ENCODE results near the gene ARL2.

ARL2 gene

DNA sequence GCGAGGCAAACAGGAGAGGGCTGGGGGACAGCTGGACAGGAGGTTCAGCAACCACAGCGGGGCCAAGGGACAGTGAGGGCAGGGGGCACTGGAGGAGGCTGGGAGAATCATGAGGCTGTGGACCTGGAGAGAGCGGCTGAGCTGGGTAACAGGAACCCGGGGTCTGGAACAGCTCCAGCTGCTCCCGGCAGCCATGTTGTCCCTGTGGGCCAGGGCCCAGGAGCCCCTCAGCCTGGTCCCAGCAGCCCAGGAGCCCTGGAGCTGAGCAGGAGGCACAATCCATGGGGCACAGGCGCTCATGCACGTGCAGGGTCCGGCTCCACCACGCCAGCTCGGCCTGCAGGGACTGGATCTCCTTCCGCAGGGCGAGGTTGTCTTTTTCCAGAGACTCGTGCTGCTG, 24.5 kb upstream of the ARL2 start:
- H3K4me1 ChIP-seq (ENCODE audit: insufficient read depth, poor library complexity, severe bottlenecking), result no peaks in the 10 kb centered on the region
- ATAC-seq (ENCODE audit: low read depth) (no peak), DNase-seq (ENCODE audit: low spot score) (no peak)
- H3K36me3 ChIP-seq (ENCODE audit: low read depth), result no peaks in the 10 kb centered on the region
- no peak overlapping the region for H3K27ac ChIP-seq (ENCODE audit: poor library complexity, severe bottlenecking)
- H3K4me3 ChIP-seq (ENCODE audit: severe bottlenecking), result no peak overlapping the region
- TF ChIP-seq CTCF (IDR thresholded peaks at IDR 0.05; ENCODE audit: poor library complexity, severe bottlenecking), result no peak
- no peaks in the 10 kb centered on the region for H3K27me3 ChIP-seq (ENCODE audit: insufficient read depth, poor library complexity, severe bottlenecking)
- H3K9me3 ChIP-seq (ENCODE audit: severe bottlenecking), result no peaks in the 10 kb centered on the region

DNA sequence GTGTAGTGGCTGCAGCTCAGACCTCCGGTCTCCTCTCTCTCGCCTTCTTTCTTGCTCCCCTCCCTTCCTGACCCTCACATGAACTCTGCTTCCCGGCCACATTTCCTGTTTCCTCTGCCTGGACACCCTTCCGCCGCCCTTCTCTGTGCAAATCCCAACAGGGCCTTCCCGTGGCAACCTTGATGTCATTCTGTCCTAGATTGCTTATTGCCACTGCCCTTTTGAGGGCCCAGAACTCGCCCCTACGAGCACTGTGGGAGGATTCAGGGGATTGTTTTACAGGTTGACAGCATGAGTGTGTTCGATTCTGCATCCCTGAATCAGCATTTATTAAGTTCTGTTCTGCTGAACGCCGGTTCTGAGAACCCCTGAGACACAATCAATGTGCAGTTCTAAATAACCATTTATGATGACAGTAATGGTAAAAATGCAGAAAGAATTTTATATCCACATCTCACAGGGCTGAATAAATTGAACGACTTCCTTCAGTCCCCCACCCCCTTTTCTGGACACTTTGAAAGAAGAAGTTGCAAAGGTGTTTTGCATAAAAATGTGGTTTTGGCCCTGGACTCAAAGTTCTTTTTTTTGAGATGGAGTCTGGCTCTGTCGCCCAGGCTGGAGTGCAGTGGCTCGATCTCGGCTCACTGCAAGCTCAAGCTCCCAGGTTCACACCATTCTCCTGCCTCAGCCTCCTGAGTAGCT, 23.6 kb upstream of the ARL2 start:
- Histone ChIP-seq H3K27me3 (ENCODE audit: insufficient read depth, poor library complexity, severe bottlenecking) (no peaks in the 10 kb centered on the region), H3K27ac (ENCODE audit: poor library complexity, severe bottlenecking) (no peak overlapping the region), H3K4me1 (ENCODE audit: insufficient read depth, poor library complexity, severe bottlenecking) (no peaks in the 10 kb centered on the region), H3K36me3 (ENCODE audit: low read depth) (no peaks in the 10 kb centered on the region), H3K9me3 (ENCODE audit: severe bottlenecking) (no peaks in the 10 kb centered on the region), H3K4me3 (ENCODE audit: severe bottlenecking) (no peak overlapping the region)
- no peak for DNase-seq (ENCODE audit: low spot score)
- no peak for TF ChIP-seq CTCF (IDR thresholded peaks at IDR 0.05; ENCODE audit: poor library complexity, severe bottlenecking)
- ATAC-seq (ENCODE audit: low read depth), result no peak; the same call in 2 of the 3 replicates

- Histone ChIP-seq H3K36me3 (ENCODE audit: low read depth) (no peaks in the 10 kb centered on the region), H3K9me3 (ENCODE audit: severe bottlenecking) (no peaks in the 10 kb centered on the region), H3K27ac (ENCODE audit: poor library complexity, severe bottlenecking) (no peak overlapping the region), H3K4me1 (ENCODE audit: insufficient read depth, poor library complexity, severe bottlenecking) (no peaks in the 10 kb centered on the region), H3K4me3 (ENCODE audit: severe bottlenecking) (no peak overlapping the region), H3K27me3 (ENCODE audit: insufficient read depth, poor library complexity, severe bottlenecking) (no peaks in the 10 kb centered on the region)
- no peak for TF ChIP-seq CTCF (IDR thresholded peaks at IDR 0.05; ENCODE audit: poor library complexity, severe bottlenecking)
- ATAC-seq (ENCODE audit: low read depth) (no peak), DNase-seq (ENCODE audit: low spot score) (no peak)
Observed at GRCh38 chr11:64994318-64994717, 19.6 kb upstream of the ARL2 start.

- Histone ChIP-seq H3K9me3 (ENCODE audit: severe bottlenecking) (no peaks in the 10 kb centered on the region), H3K27ac (ENCODE audit: poor library complexity, severe bottlenecking) (peak overlapping the region; percentile 9), H3K27me3 (ENCODE audit: insufficient read depth, poor library complexity, severe bottlenecking) (no peaks in the 10 kb centered on the region), H3K4me3 (ENCODE audit: severe bottlenecking) (no peak overlapping the region), H3K36me3 (ENCODE audit: low read depth) (no peaks in the 10 kb centered on the region), H3K4me1 (ENCODE audit: insufficient read depth, poor library complexity, severe bottlenecking) (no peaks in the 10 kb centered on the region)
- TF ChIP-seq CTCF (IDR thresholded peaks at IDR 0.05; ENCODE audit: poor library complexity, severe bottlenecking), result no peak
- ATAC-seq (ENCODE audit: low read depth), result no peak
- no peak for DNase-seq (ENCODE audit: low spot score)
Observed at GRCh38 chr11:64996327-64996709, 17.6 kb upstream of the ARL2 start.

DNA sequence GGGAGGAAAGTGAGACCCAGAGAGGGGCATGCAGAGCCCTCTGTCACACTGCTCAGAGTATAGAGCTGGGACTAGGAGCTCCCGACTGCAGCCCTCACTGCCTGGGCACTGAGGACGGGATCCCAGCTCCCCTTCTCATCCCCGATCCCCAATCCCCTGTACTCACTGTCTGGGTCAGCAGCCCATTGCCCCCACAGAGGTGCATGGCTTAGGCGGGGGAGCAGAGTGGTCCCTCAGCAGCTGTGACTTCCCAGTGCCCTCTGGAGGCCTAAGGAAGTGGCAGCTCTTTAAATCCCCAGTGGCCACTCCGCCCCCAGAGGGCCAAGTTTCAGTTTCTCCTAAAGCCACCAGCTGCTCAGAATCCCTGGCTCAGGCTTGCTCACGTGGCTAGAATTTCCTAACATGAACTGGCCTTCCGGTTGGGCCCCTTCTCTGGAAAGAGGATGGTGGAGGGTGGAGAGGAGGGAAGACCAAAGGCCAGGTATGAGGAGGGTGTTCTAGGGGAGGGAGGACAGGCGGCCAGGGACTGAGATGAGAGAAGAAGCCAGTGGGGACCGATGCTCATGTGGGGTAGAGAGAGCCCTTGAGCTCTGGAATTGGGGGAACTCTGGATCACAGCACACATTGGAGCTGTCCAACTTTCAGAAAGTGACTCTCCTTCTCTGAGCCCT, 17.1 kb upstream of the ARL2 start, which contains the start of gene BATF2:
Gene BATF2 (minus strand): TSS at position 262 of the 671 bp plus-strand sequence. CDS start 57 bp downstream, at position 205.
- Histone ChIP-seq H3K9me3 (ENCODE audit: severe bottlenecking) (no peaks in the 10 kb centered on the region), H3K27me3 (ENCODE audit: insufficient read depth, poor library complexity, severe bottlenecking) (no peaks in the 10 kb centered on the region), H3K4me1 (ENCODE audit: insufficient read depth, poor library complexity, severe bottlenecking) (no peaks in the 10 kb centered on the region), H3K27ac (ENCODE audit: poor library complexity, severe bottlenecking) (peak within 1 kb of the TSS; percentile 9), H3K4me3 (ENCODE audit: severe bottlenecking) (no peak within 1 kb of the TSS), H3K36me3 (ENCODE audit: low read depth) (no peaks in the 10 kb centered on the region)
- peak; percentile 70 for TF ChIP-seq CTCF (IDR thresholded peaks at IDR 0.05; ENCODE audit: poor library complexity, severe bottlenecking)
- ATAC-seq (ENCODE audit: low read depth), result peak; percentile 83
- DNase-seq (ENCODE audit: low spot score), result no peak

All from RWPE2 (cell line).